NCI-H524 (cell line): ENCODE data around the gene IRX6.
A peak's percentile ranks its signal among the peaks of the same experiment; 100 is the strongest.

Experiments used
- DNase-seq, 2 experiments: peaks; one replicate each; lab custom pipeline; 2025; lab: John Stamatoyannopoulos, UW

The IRX6 gene

DNA sequence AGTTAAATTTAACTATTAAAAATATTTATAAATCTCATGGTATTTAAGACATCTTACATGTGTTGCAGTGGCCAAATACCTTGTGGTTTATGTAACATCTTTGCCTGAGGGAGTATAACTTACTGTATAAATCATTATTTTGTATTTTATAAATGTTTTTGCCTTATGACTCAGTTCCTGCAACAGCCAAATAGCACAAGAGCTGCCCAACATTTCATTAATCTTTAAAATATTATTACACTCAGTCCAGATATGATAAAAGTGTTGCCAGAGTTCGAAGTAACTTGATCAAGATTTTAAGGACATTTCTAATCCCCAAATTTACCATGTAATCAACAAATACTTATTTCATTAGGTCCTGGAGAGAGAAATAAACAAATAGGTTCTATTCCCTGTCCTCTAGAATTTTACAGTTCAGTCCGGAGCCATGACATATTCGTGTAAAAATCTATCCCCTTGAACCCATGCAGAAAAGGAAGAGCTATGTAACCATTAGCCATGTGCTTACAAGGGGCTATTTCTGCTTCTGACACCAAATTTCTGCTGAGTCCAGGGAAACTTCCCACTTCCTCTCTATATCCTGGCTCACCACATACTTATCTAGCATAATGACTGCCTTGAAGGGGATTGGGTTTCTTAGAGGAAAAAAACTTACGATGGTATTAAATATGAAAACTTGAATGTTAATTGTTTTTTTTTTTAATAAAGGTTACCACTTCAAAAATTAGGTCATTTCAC lies 44.0 kb downstream of the IRX6 start:
- no peak for DNase-seq

GRCh38 chr16:55369151-55369550 lies 45.1 kb downstream of the IRX6 start:
- DNase-seq = no peak

DNA sequence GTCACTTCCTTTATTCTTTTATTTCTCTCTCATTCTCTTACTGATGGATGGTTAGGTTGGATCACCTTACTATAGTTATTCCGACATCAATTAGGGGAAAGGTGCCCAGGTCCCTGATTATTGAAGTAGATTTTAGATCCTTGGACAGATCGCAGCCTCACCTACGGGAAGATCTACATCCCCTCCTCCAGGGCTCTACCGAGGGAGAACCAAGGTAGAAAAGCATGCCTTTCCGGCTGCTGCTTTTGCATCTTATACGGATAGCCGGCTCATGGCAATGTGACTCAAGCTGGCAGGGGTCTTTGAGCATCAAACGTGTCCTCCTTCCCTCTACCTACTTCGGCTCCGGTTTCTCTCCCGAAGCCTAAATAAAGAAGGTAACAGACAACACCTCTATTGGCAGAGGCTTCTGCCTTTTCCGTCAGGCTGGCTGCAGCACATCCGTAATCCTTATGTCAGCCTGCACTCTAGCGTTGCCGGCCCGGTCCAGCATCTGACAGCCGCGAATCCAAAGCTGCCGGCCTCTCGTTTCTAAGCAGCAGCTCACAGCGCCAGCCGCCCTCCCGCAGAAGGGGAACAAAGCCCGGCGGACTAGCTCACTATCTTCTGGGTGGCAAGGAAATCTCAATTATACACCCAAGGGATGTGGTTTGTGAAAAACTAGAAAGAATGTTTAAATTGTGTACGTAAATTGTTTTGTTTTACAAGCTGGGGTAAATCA lies 46.9 kb downstream of the IRX6 start:
- peak; percentile 57 to 76 for DNase-seq

DNA sequence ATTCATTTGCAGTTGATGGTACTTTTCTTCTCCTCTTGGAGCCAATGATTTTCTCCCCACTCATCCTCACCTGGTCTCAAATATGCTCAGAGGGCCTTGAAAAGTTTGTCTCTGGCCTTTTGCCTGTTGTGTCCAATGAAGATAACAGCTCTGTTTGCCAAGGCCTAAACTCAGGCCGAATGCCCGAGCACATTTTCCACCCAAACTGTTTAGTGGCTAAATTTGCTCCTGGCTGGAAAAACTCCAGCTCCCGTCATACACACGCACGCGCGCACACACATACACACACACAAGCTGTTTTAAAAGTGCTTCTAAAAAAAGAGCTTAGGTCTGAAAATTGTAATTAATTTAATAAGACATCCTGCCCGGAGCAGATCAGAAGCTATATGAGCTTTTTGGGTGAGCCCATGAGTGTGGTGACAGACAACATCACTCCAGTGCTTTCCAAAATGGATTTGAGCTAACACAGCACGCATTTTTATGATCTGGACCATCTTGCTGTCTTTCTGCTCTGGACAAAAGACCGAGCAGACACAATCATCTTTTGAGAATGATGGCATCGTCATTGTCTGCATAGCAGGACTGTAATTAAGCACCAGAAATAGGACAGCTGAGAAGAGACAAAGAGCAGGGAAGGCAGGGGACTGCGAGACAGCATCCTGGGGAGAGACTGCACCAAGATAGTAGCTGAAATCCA lies 48.9 kb downstream of the IRX6 start:
- no peak for DNase-seq

GRCh38 chr16:55373489-55373832 lies 49.5 kb downstream of the IRX6 start:
- no peak for DNase-seq

DNA sequence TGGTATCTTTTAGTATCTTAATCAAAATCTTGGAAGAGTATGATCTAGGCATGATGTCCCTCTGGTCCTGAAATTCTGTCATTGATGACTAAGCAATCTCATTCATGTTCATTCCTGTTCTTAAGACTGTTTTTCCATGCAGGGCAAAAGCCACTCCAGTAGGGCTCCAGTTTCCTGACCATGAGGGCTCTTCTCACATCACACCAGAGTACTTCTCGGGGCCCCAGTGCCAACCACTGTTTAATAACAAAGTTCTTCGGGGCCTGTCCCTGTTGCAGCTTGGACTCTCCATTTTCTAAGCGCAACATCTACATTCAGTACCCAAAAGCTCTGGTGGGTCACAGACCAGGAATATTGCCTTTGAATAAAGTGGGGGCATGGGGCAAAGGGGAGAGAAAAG lies 52.0 kb downstream of the IRX6 start:
- DNase-seq = no peak

DNA sequence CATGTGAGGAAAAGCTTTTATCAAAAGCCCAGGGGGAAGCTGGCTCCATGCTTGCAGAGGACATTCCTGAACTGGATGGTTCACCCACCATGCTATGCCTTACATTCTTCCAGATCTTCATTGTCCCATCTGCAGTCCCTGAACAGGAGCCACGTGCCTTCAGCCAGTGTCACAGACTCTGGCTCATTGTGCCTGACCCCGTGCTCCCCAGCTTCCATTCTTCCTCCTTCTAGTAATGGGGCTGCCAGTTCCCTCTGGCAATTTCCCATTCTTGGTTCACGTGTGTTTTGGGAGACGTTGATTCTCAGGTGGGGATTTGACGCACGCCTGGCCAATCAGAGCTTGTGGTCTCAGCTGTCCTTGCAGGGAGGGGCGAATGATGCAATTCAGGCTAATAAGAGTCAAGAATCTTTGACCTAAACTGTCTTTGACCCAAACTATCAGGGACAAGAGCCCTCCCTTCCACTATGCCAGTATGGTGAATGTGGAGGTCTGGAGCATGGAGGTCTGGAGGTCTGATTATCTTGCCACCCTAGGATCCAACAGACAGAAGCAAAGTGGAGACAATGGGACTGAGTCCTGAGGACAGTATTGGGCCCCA lies 52.7 kb downstream of the IRX6 start:
- DNase-seq = no peak

GRCh38 chr16:55377840-55378239 lies 53.8 kb downstream of the IRX6 start:
- DNase-seq = no peak

GRCh38 chr16:55378616-55379015 lies 54.6 kb downstream of the IRX6 start:
- DNase-seq = no peak

GRCh38 chr16:55379371-55379770 lies 55.4 kb downstream of the IRX6 start:
- no peak for DNase-seq

GRCh38 chr16:55379876-55380390 lies 55.9 kb downstream of the IRX6 start:
- no peak for DNase-seq
